NCI-H69 (cell line): ENCODE measurements around the gene AUH.

Source experiments
- DNase-seq: peaks from one replicate; lab custom pipeline; 2025; lab: John Stamatoyannopoulos, UW

AUH gene

GRCh38 chr9:91188719-91189590, 172.8 kb downstream of the AUH start:
- DNase-seq: no peak

- DNase-seq: no peak
Observed at GRCh38 chr9:91187965-91188344, 173.8 kb downstream of the AUH start.

GRCh38 chr9:91187311-91187964, 174.3 kb downstream of the AUH start:
- no peak for DNase-seq

GRCh38 chr9:91186632-91187108, 175.0 kb downstream of the AUH start:
- no peak for DNase-seq

- no peak for DNase-seq
Observed at GRCh38 chr9:91185193-91185886, 176.4 kb downstream of the AUH start.

- peak; percentile 18 for DNase-seq
Observed at GRCh38 chr9:91182429-91183225, 179.1 kb downstream of the AUH start.

- DNase-seq: no peak
Observed at GRCh38 chr9:91181541-91181940, 180.2 kb downstream of the AUH start.

GRCh38 chr9:91180930-91181268, 180.8 kb downstream of the AUH start:
- no peak for DNase-seq

GRCh38 chr9:91180240-91180929, 181.3 kb downstream of the AUH start:
- DNase-seq: no peak

GRCh38 chr9:91179237-91180138, 182.2 kb downstream of the AUH start:
- no peak for DNase-seq

GRCh38 chr9:91178281-91179236, 183.2 kb downstream of the AUH start:
- DNase-seq: peak; percentile 53

- no peak for DNase-seq
Observed at GRCh38 chr9:91177661-91178280, 183.9 kb downstream of the AUH start.

- DNase-seq: no peak
Observed at GRCh38 chr9:91177081-91177480, 184.6 kb downstream of the AUH start.

- DNase-seq: no peak
Observed at GRCh38 chr9:91176426-91176825, 185.3 kb downstream of the AUH start.

GRCh38 chr9:91174772-91175171, 186.9 kb downstream of the AUH start:
- no peak for DNase-seq

GRCh38 chr9:91172329-91172728, 189.4 kb downstream of the AUH start:
- no peak for DNase-seq

- DNase-seq: no peak
Observed at GRCh38 chr9:91170951-91171350, 190.8 kb downstream of the AUH start.

GRCh38 chr9:91166796-91167366, 194.8 kb downstream of the AUH start:
- peak; percentile 46 for DNase-seq
